H9 (cell line): Measurements from ENCODE around the gene OR56B4. TPM values are rescaled to one million over a fixed set of nuclear protein-coding genes. Genes with fewer than 3 reads are reported as not detected.

Experiments
- DNase-seq: peaks from one replicate; pipeline ENCODE4 v3.0.0-alpha.2; 2017
- H2AFZ ChIP-seq: one replicate; pipeline ENCODE4 v1.6.1; 2013; ENCODE audit warnings: mild to moderate bottlenecking, low read length, control low read depth, moderate library complexity
- H2AK5ac ChIP-seq: 2 replicates; pipeline ENCODE4 v1.6.1; 2013; ENCODE audit warnings: low read length, control low read depth, mixed read lengths; ENCODE audit not compliant: insufficient read length
- H2BK120ac ChIP-seq: one replicate; pipeline ENCODE4 v1.6.1; 2013; ENCODE audit warnings: low read depth, mild to moderate bottlenecking, low read length, control low read depth, inconsistent platforms; ENCODE audit not compliant: poor library complexity, severe bottlenecking
- H2BK12ac ChIP-seq: 2 replicates; pipeline ENCODE4 v1.6.1; 2013; ENCODE audit warnings: low read length, control low read depth, mixed read lengths, low read depth; ENCODE audit not compliant: insufficient read length
- H2BK15ac ChIP-seq: 2 replicates; pipeline ENCODE4 v1.6.1; 2013; ENCODE audit warnings: low read depth, low read length, control low read depth
- H2BK20ac ChIP-seq: one replicate; pipeline ENCODE4 v1.6.1; 2013; ENCODE audit warnings: low read depth, mild to moderate bottlenecking, low read length, control low read depth, inconsistent platforms; ENCODE audit not compliant: poor library complexity, severe bottlenecking
- H2BK5ac ChIP-seq: 2 replicates; pipeline ENCODE4 v1.6.1; 2013; ENCODE audit warnings: low read length, control low read depth, mixed read lengths; ENCODE audit not compliant: insufficient read length
- H3K14ac ChIP-seq: 2 replicates; pipeline ENCODE4 v1.6.1; 2013; ENCODE audit warnings: low read length, control low read depth; ENCODE audit not compliant: insufficient read depth
- H3K18ac ChIP-seq: 2 replicates; pipeline ENCODE4 v1.6.1; 2013; ENCODE audit warnings: low read depth, mild to moderate bottlenecking, mixed read lengths, low read length, control low read depth; ENCODE audit not compliant: insufficient read length
- H3K23ac ChIP-seq: 2 replicates; pipeline ENCODE4 v1.6.1; 2013; ENCODE audit warnings: low read length, control low read depth, mixed read lengths, low read depth; ENCODE audit not compliant: insufficient read length
- H3K23me2 ChIP-seq: 2 replicates; pipeline ENCODE4 v1.6.1; 2013; ENCODE audit warnings: low read depth, mild to moderate bottlenecking, mixed read lengths, low read length, control low read depth; ENCODE audit not compliant: insufficient read length, poor library complexity, severe bottlenecking
- H3K27ac ChIP-seq: 2 replicates; pipeline ENCODE4 v1.5.1; 2013; ENCODE audit warnings: low read length, control low read depth, mixed read lengths, low read depth; ENCODE audit not compliant: insufficient read length
- H3K27me3 ChIP-seq: 2 replicates; pipeline ENCODE4 v1.6.1; 2013; ENCODE audit warnings: low read length, control low read depth, inconsistent platforms; ENCODE audit not compliant: insufficient read depth
- H3K4ac ChIP-seq: 2 replicates; pipeline ENCODE4 v1.6.1; 2013; ENCODE audit warnings: low read depth, mild to moderate bottlenecking, control low read depth, inconsistent platforms, low read length, moderate library complexity
- H3K4me1 ChIP-seq: 2 replicates; pipeline ENCODE4 v1.6.1; 2013; ENCODE audit warnings: low read length, control low read depth, inconsistent platforms; ENCODE audit not compliant: insufficient read depth
- H3K4me2 ChIP-seq: 2 replicates; pipeline ENCODE4 v1.6.1; 2013; ENCODE audit warnings: low read length, control low read depth, mixed read lengths; ENCODE audit not compliant: insufficient read length, insufficient read depth
- H3K56ac ChIP-seq: 2 replicates; pipeline ENCODE4 v1.6.1; 2013; ENCODE audit warnings: low read depth, mild to moderate bottlenecking, mixed read lengths, low read length, control low read depth; ENCODE audit not compliant: insufficient read length
- H3K79me1 ChIP-seq: 2 replicates; pipeline ENCODE4 v1.6.1; 2013; ENCODE audit warnings: low read depth, mild to moderate bottlenecking, moderate library complexity, low read length, control low read depth, inconsistent platforms; ENCODE audit not compliant: insufficient read depth, poor library complexity, severe bottlenecking
- H3K79me2 ChIP-seq: 2 replicates; pipeline ENCODE4 v1.6.1; 2013; ENCODE audit warnings: low read length, control low read depth, inconsistent platforms; ENCODE audit not compliant: insufficient read depth
- H3K9ac ChIP-seq: 2 replicates; pipeline ENCODE4 v1.6.1; 2013; ENCODE audit warnings: low read length, control low read depth, mixed read lengths; ENCODE audit not compliant: insufficient read length; ENCODE audit errors: extremely low read depth
- H3K9me3 ChIP-seq: one replicate; pipeline ENCODE4 v1.6.1; 2013; ENCODE audit warnings: low read depth, low read length, inconsistent platforms; ENCODE audit not compliant: control insufficient read depth
- H3T11ph ChIP-seq: one replicate; pipeline ENCODE4 v1.6.1; 2013; ENCODE audit warnings: mild to moderate bottlenecking, low read length, control low read depth, inconsistent platforms
- H4K20me1 ChIP-seq: one replicate; pipeline ENCODE4 v1.6.1; 2013; ENCODE audit not compliant: control insufficient read depth, insufficient read length, insufficient read depth
- H4K5ac ChIP-seq: 2 replicates; pipeline ENCODE4 v1.6.1; 2013; ENCODE audit warnings: low read depth, mild to moderate bottlenecking, mixed read lengths, low read length, control low read depth; ENCODE audit not compliant: insufficient read length
- H4K8ac ChIP-seq: replicated peaks from 2 replicates; pipeline ENCODE4 v1.6.1; 2013; ENCODE audit warnings: low read length, control low read depth, mixed read lengths, low read depth; ENCODE audit not compliant: insufficient read length
- H4K91ac ChIP-seq: 2 replicates; pipeline ENCODE4 v1.6.1; 2013; ENCODE audit warnings: low read depth, mild to moderate bottlenecking, moderate library complexity, mixed read lengths, low read length, control low read depth; ENCODE audit not compliant: insufficient read length
- H3K27ac Mint-ChIP-seq, 3 experiments: 2 replicates in 2 of 3; 3 replicates in 1 of 3; pipeline ENCODE4 v1.8.0; 2020 to 2021; ENCODE audit warnings: mixed read lengths in 3 of 3, mild to moderate bottlenecking in 1 of 3, moderate library complexity in 1 of 3
- H3K27me3 Mint-ChIP-seq: 2 replicates; pipeline ENCODE4 v1.8.0; 2021; ENCODE audit warnings: low read depth, mild to moderate bottlenecking, moderate library complexity, mixed read lengths
- H3K36me3 Mint-ChIP-seq, 3 experiments: 2 replicates in 2 of 3; 3 replicates in 1 of 3; pipeline ENCODE4 v1.8.0; 2020 to 2021; ENCODE audit warnings: low read depth in 3 of 3, mixed read lengths in 3 of 3; ENCODE audit not compliant: insufficient read depth in 1 of 3
- H3K4me1 Mint-ChIP-seq, 2 experiments: 2 replicates each; pipeline ENCODE4 v1.8.0; 2020; ENCODE audit warnings: mixed read lengths in 2 of 2
- H3K4me3 Mint-ChIP-seq, 2 experiments: 2 replicates in 1 of 2; 3 replicates in 1 of 2; pipeline ENCODE4 v1.8.0; 2020 to 2021; ENCODE audit warnings: mild to moderate bottlenecking in 2 of 2, mixed read lengths in 2 of 2, moderate library complexity in 1 of 2
- H3K9me3 Mint-ChIP-seq, 2 experiments: 2 replicates in 1 of 2; 3 replicates in 1 of 2; pipeline ENCODE4 v1.8.0; 2020; ENCODE audit warnings: mild to moderate bottlenecking in 2 of 2, mixed read lengths in 2 of 2, moderate library complexity in 1 of 2
- WGBS: extraction: QIAGEN DNeasy Blood & Tissue Kit; methylation state at CpG from one replicate; pipeline ENCODE4 v1.1.7; 2013; ENCODE audit warnings: missing lambda C conversion rate, low lambda C conversion rate, mixed read lengths; ENCODE audit not compliant: insufficient read length; ENCODE audit errors: extremely low coverage; 5-methylcytosine and 5-hydroxymethylcytosine counted together
- total RNA-seq: library from RNA; stranded (reverse); gene quantifications from 2 replicates; pipeline ENCODE4 v1.2.1, GENCODE V29; 2021
- TF ChIP-seq, protein P1 (sequence below): fragments of 200-600 bp; sonication (generic); conservative IDR thresholded peaks from 3 replicates; pipeline ENCODE4 v1.8.0; 2021; ENCODE audit warnings: antibody characterized with exemption, mild to moderate bottlenecking

Gene OR56B4
- total RNA-seq, 1 experiment from 2014 or later: not detected

DNA sequence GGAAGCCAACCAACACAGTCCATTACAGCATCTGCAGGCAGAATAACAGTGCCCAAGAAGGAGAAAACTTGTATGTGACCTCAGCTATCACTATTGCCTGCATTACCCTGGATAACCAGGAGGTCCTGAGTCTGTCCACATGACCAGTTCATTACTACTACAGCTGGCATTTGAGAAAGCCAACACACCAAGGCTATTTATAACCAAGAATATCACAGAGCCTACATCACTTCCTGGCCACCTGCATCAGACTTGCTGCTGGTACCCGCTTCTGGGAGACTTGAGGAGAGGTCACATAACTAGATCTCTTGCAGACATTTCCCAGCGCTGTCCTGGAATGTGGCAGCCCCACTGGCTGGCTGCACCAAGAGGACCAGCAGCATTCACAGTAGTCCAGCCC lies 11.1 kb upstream of the OR56B4 start:
- Histone ChIP-seq H3K14ac (no peak overlapping the region), H2BK15ac (no peak overlapping the region), H3K4ac (no peak overlapping the region), H3K27ac (no peak overlapping the region), H4K5ac (no peak overlapping the region), H3K23me2 (no peaks in the 10 kb centered on the region), H2AFZ (no peak overlapping the region), H2BK5ac (no peak overlapping the region), H3K27me3 (no peaks in the 10 kb centered on the region), H4K20me1 (no peaks in the 10 kb centered on the region), H4K8ac (no peak overlapping the region), H4K91ac (no peak overlapping the region), H3K56ac (no peak overlapping the region), H2BK12ac (no peak overlapping the region), H3K9me3 (no peaks in the 10 kb centered on the region), H3K4me2 (no peak overlapping the region), H3K79me2 (no peaks in the 10 kb centered on the region), H2BK20ac (no peak overlapping the region), H2BK120ac (no peak overlapping the region), H3K4me1 (no peaks in the 10 kb centered on the region), H3K23ac (no peak overlapping the region), H2AK5ac (no peak overlapping the region), H3K9ac (no peak overlapping the region), H3K79me1 (no peaks in the 10 kb centered on the region), H3K18ac (no peak overlapping the region), H3T11ph (no peak overlapping the region)
- Mint-ChIP-seq H3K4me1 (peaks cover 3 to 6% of the 10 kb centered on the region in 2 experiments; a peak in 1 of 4 replicates), H3K27me3 (no peaks in the 10 kb centered on the region), H3K27ac (no peak overlapping the region), H3K36me3 (no peaks in the 10 kb centered on the region), H3K4me3 (no peak overlapping the region), H3K9me3 (no peaks in the 10 kb centered on the region; a peak in 3 of 5 replicates)
- no peak for DNase-seq
- no CpG with 5 or more reads among the region's 2 CpGs for WGBS
- TF ChIP-seq, protein P1, sequence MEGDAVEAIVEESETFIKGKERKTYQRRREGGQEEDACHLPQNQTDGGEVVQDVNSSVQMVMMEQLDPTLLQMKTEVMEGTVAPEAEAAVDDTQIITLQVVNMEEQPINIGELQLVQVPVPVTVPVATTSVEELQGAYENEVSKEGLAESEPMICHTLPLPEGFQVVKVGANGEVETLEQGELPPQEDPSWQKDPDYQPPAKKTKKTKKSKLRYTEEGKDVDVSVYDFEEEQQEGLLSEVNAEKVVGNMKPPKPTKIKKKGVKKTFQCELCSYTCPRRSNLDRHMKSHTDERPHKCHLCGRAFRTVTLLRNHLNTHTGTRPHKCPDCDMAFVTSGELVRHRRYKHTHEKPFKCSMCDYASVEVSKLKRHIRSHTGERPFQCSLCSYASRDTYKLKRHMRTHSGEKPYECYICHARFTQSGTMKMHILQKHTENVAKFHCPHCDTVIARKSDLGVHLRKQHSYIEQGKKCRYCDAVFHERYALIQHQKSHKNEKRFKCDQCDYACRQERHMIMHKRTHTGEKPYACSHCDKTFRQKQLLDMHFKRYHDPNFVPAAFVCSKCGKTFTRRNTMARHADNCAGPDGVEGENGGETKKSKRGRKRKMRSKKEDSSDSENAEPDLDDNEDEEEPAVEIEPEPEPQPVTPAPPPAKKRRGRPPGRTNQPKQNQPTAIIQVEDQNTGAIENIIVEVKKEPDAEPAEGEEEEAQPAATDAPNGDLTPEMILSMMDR: no peak
